Subcutaneous abdominal adipose tissue (tissue), 5 donors: ENCODE data around the gene GPX2.

Experiments used
- H3K27ac ChIP-seq: one replicate; pipeline ENCODE4 v1.7.0; 2013; ENCODE audit warnings: low read depth, mild to moderate bottlenecking, inconsistent platforms, low read length, moderate library complexity
- H3K27me3 ChIP-seq, 5 donors: one replicate each; pipeline ENCODE4 v1.7.0; 2013; ENCODE audit warnings: low read length in 5 of 5, inconsistent platforms in 1 of 5; ENCODE audit not compliant: control insufficient read depth in 5 of 5, insufficient read depth in 4 of 5
- H3K36me3 ChIP-seq, 5 donors: one replicate each; pipeline ENCODE4 v1.7.0; 2013; ENCODE audit warnings: low read length in 5 of 5; ENCODE audit not compliant: control insufficient read depth in 5 of 5, insufficient read depth in 5 of 5
- H3K4me1 ChIP-seq, 5 donors: one replicate each; pipeline ENCODE4 v1.7.0; 2013; ENCODE audit warnings: low read length in 5 of 5, mild to moderate bottlenecking in 3 of 5, moderate library complexity in 1 of 5; ENCODE audit not compliant: control insufficient read depth in 5 of 5, insufficient read depth in 5 of 5
- H3K4me3 ChIP-seq, 5 donors: one replicate each; pipeline ENCODE4 v1.7.0; 2013; ENCODE audit warnings: low read length in 5 of 5, low read depth in 1 of 5
- H3K9ac ChIP-seq, 5 donors: one replicate each; pipeline ENCODE4 v1.7.0; 2013; ENCODE audit warnings: low read length in 5 of 5, mild to moderate bottlenecking in 4 of 5, moderate library complexity in 3 of 5
- H3K9me3 ChIP-seq, 5 donors: one replicate each; pipeline ENCODE4 v1.7.0; 2013; ENCODE audit warnings: low read length in 5 of 5; ENCODE audit not compliant: control insufficient read depth in 5 of 5
- donor health status: healthy.
- donor health status: healthy.
- donor health status: healthy.
- donor health status: healthy.
- donor health status: healthy.

Gene GPX2

GRCh38 chr14:64973026-64973442 is 30.5 kb upstream of the GPX2 start:
- Histone ChIP-seq H3K9ac (no peak overlapping the region), H3K9me3 (no peaks in the 10 kb centered on the region), H3K27ac (no peak overlapping the region), H3K4me1 (peaks cover 0 to 15% (median 12%) of the 10 kb centered on the region in 5 donors), H3K36me3 (no peaks in the 10 kb centered on the region), H3K27me3 (peaks cover 0 to 6% (median 5%) of the 10 kb centered on the region in 5 donors), H3K4me3 (no peak overlapping the region)

GRCh38 chr14:64971943-64972791 is 29.6 kb upstream of the GPX2 start, which contains the start of gene RAB15:
Gene RAB15, minus strand, starts transcription at chr14:64972336. Its CDS starts 260 bp downstream, at chr14:64972076.
- peak within 1 kb of the TSS in 4 of 5 donors; percentile 65 to 71 (median 66) for H3K4me3 ChIP-seq
- H3K36me3 ChIP-seq, result no peaks in the 10 kb centered on the region
- no peaks in the 10 kb centered on the region for H3K9me3 ChIP-seq
- peaks cover 0 to 15% (median 12%) of the 10 kb centered on the region in 5 donors for H3K4me1 ChIP-seq
- no peak within 1 kb of the TSS for H3K27ac ChIP-seq
- H3K9ac ChIP-seq, result peak within 1 kb of the TSS in 3 of 5 donors; percentile 61 to 83 (median 72)
- H3K27me3 ChIP-seq, result peaks cover 0 to 6% (median 5%) of the 10 kb centered on the region in 5 donors

GRCh38 chr14:64971491-64971942 is 29.0 kb upstream of the GPX2 start:
- peaks cover 0 to 15% (median 12%) of the 10 kb centered on the region in 5 donors for H3K4me1 ChIP-seq
- peaks cover 0 to 6% (median 5%) of the 10 kb centered on the region in 5 donors for H3K27me3 ChIP-seq
- no peaks in the 10 kb centered on the region for H3K36me3 ChIP-seq
- no peak overlapping the region for H3K27ac ChIP-seq
- no peaks in the 10 kb centered on the region for H3K9me3 ChIP-seq
- peak overlapping the region in 4 of 5 donors; percentile 64 to 66 (median 66) for H3K4me3 ChIP-seq
- H3K9ac ChIP-seq, result peak overlapping the region in 3 of 5 donors; percentile 55 to 72 (median 64)

GRCh38 chr14:64970776-64971477 is 28.4 kb upstream of the GPX2 start:
- H3K4me3 ChIP-seq, result peak overlapping the region in 3 of 5 donors; percentile 64 to 66 (median 65)
- peaks cover 0 to 1% (median 0%) of the 10 kb centered on the region in 5 donors for H3K36me3 ChIP-seq
- H3K27me3 ChIP-seq, result peaks cover 0 to 6% (median 5%) of the 10 kb centered on the region in 5 donors
- H3K9me3 ChIP-seq, result no peaks in the 10 kb centered on the region
- peak overlapping the region in 2 of 5 donors; percentile 55 to 72 for H3K9ac ChIP-seq
- peaks cover 0 to 15% (median 12%) of the 10 kb centered on the region in 5 donors for H3K4me1 ChIP-seq
- H3K27ac ChIP-seq, result no peak overlapping the region

- H3K4me1 ChIP-seq, result peaks cover 0 to 15% (median 12%) of the 10 kb centered on the region in 5 donors
- H3K9ac ChIP-seq, result no peak overlapping the region
- no peak overlapping the region for H3K4me3 ChIP-seq
- H3K27ac ChIP-seq, result no peak overlapping the region
- no peaks in the 10 kb centered on the region for H3K9me3 ChIP-seq
- peaks cover 0 to 6% (median 5%) of the 10 kb centered on the region in 5 donors for H3K27me3 ChIP-seq
- peaks cover 0 to 2% (median 0%) of the 10 kb centered on the region in 5 donors for H3K36me3 ChIP-seq
These were observed 27.5 kb upstream of the GPX2 start for GRCh38 chr14:64970041-64970440.

GRCh38 chr14:64968651-64969050 is 26.1 kb upstream of the GPX2 start:
- no peak overlapping the region for H3K4me3 ChIP-seq
- H3K36me3 ChIP-seq, result peaks cover 0 to 2% (median 0%) of the 10 kb centered on the region in 5 donors
- H3K27ac ChIP-seq, result no peak overlapping the region
- no peak overlapping the region for H3K9ac ChIP-seq
- no peaks in the 10 kb centered on the region for H3K9me3 ChIP-seq
- H3K4me1 ChIP-seq, result peaks cover 0 to 15% (median 12%) of the 10 kb centered on the region in 5 donors
- H3K27me3 ChIP-seq, result peaks cover 0 to 6% (median 5%) of the 10 kb centered on the region in 5 donors

GRCh38 chr14:64968167-64968566 is 25.6 kb upstream of the GPX2 start:
- no peak overlapping the region for H3K4me3 ChIP-seq
- no peak overlapping the region for H3K27ac ChIP-seq
- H3K27me3 ChIP-seq, result peaks cover 0 to 6% (median 5%) of the 10 kb centered on the region in 5 donors
- peaks cover 0 to 15% (median 12%) of the 10 kb centered on the region in 5 donors for H3K4me1 ChIP-seq
- peaks cover 0 to 2% (median 0%) of the 10 kb centered on the region in 5 donors for H3K36me3 ChIP-seq
- H3K9ac ChIP-seq, result no peak overlapping the region
- no peaks in the 10 kb centered on the region for H3K9me3 ChIP-seq

GRCh38 chr14:64966976-64967375 is 24.4 kb upstream of the GPX2 start:
- Histone ChIP-seq H3K4me1 (peaks cover 0 to 11% (median 7%) of the 10 kb centered on the region in 5 donors), H3K9me3 (no peaks in the 10 kb centered on the region), H3K4me3 (no peak overlapping the region), H3K36me3 (peaks cover 0 to 2% (median 0%) of the 10 kb centered on the region in 5 donors), H3K27me3 (peaks cover 0 to 6% (median 5%) of the 10 kb centered on the region in 5 donors), H3K27ac (no peak overlapping the region), H3K9ac (no peak overlapping the region)

GRCh38 chr14:64965356-64966000 is 22.9 kb upstream of the GPX2 start:
- no peak overlapping the region for H3K4me3 ChIP-seq
- H3K4me1 ChIP-seq, result no peaks in the 10 kb centered on the region
- H3K9ac ChIP-seq, result no peak overlapping the region
- no peak overlapping the region for H3K27ac ChIP-seq
- H3K27me3 ChIP-seq, result no peaks in the 10 kb centered on the region
- peaks cover 0 to 2% (median 0%) of the 10 kb centered on the region in 5 donors for H3K36me3 ChIP-seq
- H3K9me3 ChIP-seq, result no peaks in the 10 kb centered on the region
